Measurements from ENCODE around the gene CBFA2T3.

Gene CBFA2T3

DNA sequence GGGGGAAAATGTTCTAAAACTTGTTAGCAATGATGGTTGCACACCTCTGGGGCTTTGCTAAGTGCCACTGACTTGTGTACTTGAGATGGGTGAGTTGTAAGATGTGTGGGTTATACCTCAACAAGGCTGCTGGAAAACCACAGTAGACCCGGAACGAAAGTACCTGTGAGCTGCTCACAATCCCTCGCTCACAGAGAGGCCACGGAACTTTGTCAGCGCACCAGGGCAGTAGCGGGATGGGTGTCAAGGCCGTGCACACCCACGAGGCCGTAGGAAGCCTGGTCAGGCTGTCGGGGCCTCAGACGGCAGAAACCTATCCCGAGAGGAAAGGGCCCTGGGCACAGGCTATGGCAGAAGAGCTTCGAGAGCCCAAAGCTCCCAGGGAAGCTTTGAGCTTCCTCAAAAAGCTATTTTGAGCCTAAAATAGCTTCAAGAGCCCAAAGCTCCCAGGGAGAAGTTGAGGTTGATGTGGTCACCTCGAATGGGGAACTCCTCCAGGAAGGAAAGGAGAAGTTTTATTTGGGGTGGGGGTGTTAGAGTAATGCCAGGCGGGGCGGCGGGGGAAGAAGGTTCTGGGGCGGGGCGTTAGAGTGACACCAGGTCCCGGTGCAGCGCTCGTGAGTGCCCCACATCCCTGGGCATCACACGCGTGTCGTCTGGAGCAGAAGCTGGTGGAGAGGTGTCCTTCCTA is 19.0 kb downstream of the CBFA2T3 start:
- no peak for DNase-seq

- DNase-seq = no peak
Measured at GRCh38 chr16:88957433-88957767, 19.6 kb downstream of the CBFA2T3 start.

GRCh38 chr16:88956546-88957432 is 20.2 kb downstream of the CBFA2T3 start:
- no peak for DNase-seq

- DNase-seq = no peak
Measured at GRCh38 chr16:88955906-88956305, 21.1 kb downstream of the CBFA2T3 start.

GRCh38 chr16:88953003-88953690 is 23.9 kb downstream of the CBFA2T3 start:
- no peak for DNase-seq

GRCh38 chr16:88951989-88952388 is 25.0 kb downstream of the CBFA2T3 start:
- no peak for DNase-seq

DNA sequence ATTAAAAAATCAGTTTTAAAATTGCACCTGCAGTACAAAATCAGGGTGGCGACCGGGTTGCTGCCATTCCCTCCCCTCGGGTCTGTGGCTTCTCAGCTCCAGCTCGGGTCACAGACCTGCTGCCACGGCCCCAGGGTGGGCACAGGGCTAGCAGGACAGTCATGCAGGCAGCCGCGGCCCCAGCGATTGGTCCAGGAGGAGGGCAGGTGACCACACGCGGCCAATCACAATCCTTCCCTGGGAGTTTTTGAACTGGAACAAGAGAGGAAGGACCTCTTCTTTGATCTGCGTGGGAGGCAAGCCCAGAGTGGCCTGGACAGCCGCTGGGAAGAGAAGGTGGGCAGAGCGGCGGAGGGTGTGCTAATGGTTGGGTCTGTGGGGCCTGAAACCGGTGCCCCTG is 25.5 kb downstream of the CBFA2T3 start:
- DNase-seq = no peak

GRCh38 chr16:88948781-88949490 is 28.1 kb downstream of the CBFA2T3 start:
- DNase-seq = no peak

DNA sequence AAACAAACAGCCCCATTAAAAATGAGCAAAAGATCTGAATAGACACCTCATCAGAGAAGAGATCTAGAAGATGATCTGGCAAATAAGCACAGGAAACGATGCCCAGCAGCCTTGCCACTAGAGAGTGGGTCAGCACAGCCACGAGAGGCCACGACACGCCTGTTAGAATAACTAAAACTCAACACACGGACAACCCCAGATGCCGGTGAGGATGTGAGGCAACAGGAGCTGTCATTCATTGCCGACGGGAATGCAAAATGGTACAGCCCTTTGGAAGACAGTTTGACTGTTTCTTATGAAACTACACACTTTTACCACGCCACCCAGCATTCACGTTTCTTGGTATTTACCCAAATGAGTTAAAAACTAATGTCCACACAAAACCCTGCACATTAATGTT is 31.5 kb downstream of the CBFA2T3 start:
- DNase-seq = no peak

- no peak for DNase-seq
Measured at GRCh38 chr16:88943741-88944140, 33.3 kb downstream of the CBFA2T3 start.

- no peak for DNase-seq
Measured at GRCh38 chr16:88943131-88943664, 33.8 kb downstream of the CBFA2T3 start.

DNA sequence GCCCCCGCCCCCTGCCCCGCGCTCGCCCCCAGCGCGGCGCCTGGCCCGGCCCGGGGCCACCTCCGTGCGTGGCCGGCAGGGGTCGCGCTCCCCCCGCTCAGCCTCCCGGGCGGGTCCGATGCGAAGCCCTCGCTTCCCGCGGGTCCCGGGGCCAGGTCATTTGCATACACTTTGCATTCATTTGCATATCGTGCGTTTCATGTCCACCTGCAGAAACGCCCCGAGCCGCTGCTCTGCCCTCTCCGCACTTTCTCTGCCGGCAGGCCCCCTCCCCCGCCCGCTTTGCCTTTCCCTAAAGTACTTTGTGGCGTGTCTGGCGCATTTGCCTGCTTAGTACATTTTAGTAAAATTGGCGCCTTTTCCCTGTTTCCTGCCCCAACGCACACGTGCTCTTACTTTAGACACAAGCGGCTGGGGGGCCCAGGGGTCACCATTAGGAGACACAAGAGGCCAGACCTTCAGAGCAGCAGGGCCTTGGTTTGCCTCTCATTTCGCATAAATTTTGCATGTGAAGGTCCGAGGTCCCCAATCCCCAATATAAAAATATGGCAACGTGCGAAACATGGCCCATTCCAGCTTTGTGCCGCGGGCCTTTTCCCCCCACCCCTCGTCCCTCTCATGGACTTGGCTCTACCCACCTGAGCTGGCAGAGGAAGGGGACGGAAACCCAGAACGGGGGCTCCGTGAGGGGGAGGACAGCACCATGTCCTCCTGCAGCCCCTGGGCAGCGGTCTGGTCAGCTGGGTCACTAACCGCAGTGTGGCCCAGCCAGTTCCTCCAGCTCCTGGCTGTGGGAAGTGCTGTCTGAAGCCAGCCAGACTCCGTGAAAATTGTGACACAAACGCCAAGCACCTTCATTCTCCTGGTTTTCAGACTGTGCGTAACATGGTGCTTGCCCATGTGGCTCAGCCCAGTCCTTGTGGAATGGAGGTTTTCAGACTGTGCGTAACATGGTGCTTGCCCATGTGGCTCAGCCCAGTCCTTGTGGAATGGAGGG is 34.8 kb downstream of the CBFA2T3 start:
- peak in 1 of 2 experiments; percentile 47 for DNase-seq

DNA sequence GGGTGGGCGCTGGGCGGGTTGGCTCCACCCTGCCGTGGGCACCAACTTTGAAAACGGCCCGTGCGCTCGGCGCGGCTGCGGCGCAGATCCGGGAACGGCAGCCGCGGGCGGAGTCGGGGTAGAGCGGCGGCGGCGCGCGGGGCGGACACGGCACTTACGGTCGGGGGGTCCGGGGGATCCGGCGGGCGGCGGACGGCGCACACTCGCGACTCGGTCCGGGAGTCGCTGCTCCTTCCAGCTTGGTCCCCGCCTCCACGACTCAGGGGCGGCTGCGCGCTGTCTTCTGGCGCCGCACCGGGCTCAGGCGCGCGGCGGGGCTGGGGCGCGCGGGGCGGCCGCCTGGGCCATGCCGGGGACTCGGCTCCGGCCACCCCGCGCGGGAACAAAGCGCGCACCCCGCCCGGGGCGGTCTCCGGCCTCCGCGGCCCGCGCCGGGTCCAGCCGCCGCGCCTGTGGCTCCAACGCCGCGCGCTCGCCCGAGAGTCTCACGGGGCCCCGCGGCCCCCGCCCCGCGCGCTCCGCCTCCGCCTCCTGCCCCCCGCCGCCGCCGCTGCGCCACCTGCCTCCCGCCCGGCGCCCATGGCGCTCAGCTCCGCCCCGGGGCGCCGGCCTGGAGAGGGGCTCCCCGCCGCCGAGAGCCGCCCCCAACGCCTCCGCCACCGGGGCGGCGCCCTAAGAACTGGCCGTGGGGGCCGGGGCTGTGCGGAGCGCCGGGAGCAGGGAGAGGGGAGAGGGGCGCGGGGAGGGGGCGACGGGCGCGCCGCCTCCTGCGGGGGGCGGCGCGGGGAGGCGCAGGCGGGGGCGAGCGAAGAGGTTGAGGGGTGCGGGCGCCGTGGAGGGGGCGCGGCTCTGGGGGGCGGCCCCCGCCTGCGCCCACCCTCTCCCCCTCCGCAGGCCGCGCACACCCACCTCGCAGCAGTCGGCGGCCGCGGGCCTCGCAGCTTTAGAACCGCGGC is 35.9 kb downstream of the CBFA2T3 start:
- peak in 1 of 2 experiments; percentile 17 for DNase-seq

GRCh38 chr16:88939972-88940861 is 36.8 kb downstream of the CBFA2T3 start:
- DNase-seq = peak; percentile 27 to 82

DNA sequence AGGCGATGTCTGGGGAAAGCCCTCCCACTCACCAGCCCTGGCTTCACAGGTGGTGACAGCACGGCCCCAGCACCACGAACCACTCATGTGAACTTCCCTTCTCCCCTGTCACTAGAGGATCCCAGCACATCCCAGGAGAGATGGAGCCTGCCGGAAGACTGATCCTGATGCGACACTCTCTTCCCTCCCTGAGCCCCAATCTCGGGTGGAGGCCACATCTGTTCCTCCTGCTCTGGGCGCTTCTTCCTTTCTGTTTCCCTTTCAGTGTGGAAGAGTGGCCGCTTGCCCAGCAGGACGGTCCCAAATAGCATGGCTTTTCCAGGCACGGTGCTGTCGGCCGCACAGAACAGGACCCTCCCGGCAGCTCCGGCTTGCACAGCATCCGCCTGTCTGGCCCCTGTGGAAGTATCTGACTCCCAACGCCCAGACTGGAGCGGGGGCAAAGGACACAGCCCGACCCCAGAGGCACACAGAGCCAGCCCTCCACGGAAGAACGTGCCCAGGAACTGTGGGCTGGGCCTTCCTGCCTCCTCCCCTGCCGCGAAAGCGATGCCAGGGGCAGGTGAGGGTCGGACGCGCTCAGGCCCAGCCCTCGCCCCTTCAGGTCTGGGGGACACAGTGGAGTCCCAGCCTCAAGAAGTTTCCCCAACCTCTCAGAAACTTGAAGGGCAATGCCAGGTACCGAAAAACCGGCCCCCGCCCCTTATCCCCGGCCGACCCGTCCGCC is 37.6 kb downstream of the CBFA2T3 start:
- no peak for DNase-seq

- DNase-seq = peak in 1 of 2 experiments; percentile 11
Measured at GRCh38 chr16:88938777-88939244, 38.2 kb downstream of the CBFA2T3 start.

DNA sequence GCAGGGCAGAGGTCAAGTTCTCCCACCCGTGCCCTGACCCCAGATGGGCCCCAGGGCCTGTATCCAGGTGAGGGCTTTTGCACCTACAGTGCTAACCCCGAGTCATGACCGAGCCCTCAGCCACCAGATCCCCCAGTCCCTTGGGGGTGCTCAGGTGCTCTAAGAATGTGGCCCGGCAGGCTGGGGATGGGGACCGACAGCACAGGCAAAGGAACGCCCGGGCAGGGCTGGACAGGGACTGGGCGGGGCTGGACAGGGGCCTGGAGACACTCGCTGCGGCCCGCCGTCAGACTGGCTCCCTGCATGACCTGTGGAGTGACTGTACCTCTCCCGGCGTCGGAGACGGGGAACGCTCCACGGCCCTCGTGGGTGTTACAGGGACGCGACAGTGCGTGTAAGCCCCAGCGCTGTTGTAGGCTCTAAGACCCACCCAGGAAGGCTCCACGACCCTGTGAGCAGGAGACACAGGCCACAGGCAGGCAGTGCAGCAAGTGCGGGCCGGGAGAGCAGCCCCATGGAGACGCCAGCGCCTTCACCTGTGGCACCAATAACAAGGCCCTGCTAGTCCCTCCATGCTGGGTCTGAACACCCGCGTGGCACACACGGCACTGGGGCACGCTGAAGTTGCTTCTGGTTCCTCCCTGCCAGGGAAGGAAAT is 38.8 kb downstream of the CBFA2T3 start:
- no peak for DNase-seq

- no peak for DNase-seq
Measured at GRCh38 chr16:88937206-88937621, 39.8 kb downstream of the CBFA2T3 start.
